ENCODE measurements around the gene DBF4B. TPM values are rescaled to one million over a fixed set of nuclear protein-coding genes. Genes with fewer than 3 reads are reported as not detected.
A peak's percentile ranks its signal among the peaks of the same experiment; 100 is the strongest.

DBF4B gene
- total and polyA plus RNA-seq, 2 donors from 2014 or later: 1.8 to 3.5 TPM

- no peak for TF ChIP-seq CTCF (IDR thresholded peaks at IDR 0.05; ENCODE audit: borderline replicate concordance, extremely low read depth, insufficient read depth)
- DNase-seq (peak in 1 of 5 donors; percentile 19), FAIRE-seq (no peak)
- H3K4me3 ChIP-seq (ENCODE audit: low read length in 3 of 3): no peak overlapping the region
- no peaks in the 10 kb centered on the region for H3K27me3 ChIP-seq (ENCODE audit: control insufficient read depth, insufficient read depth, low read length)
- H3K36me3 ChIP-seq (ENCODE audit: control insufficient read depth in 2 of 3, insufficient read depth in 3 of 3, low read length in 3 of 3): no peaks in the 10 kb centered on the region
- H3K27ac ChIP-seq (ENCODE audit: low read depth in 2 of 2, low read length in 2 of 2): no peak overlapping the region
- intact Hi-C loops (cut with DNase I): no loop called here
- no peaks in the 10 kb centered on the region for H3K9me3 ChIP-seq (ENCODE audit: control insufficient read depth in 2 of 3, insufficient read depth in 1 of 3, low read length in 3 of 3)
- no peak overlapping the region for H3K9ac ChIP-seq (ENCODE audit: low read length in 3 of 3)
- H3K4me1 ChIP-seq (ENCODE audit: control insufficient read depth in 2 of 3, insufficient read depth in 2 of 3, low read depth in 1 of 3, low read length in 3 of 3): no peaks in the 10 kb centered on the region
Measured at GRCh38 chr17:44792276-44792675, 83.8 kb downstream of the DBF4B start.

GRCh38 chr17:44793885-44794842 is 85.7 kb downstream of the DBF4B start:
- Histone ChIP-seq H3K4me1 (ENCODE audit: control insufficient read depth in 2 of 3, insufficient read depth in 2 of 3, low read depth in 1 of 3, low read length in 3 of 3) (no peaks in the 10 kb centered on the region), H3K27me3 (ENCODE audit: control insufficient read depth, insufficient read depth, low read length) (no peaks in the 10 kb centered on the region), H3K4me3 (ENCODE audit: low read length in 3 of 3) (no peak overlapping the region), H3K27ac (ENCODE audit: low read depth in 2 of 2, low read length in 2 of 2) (peak overlapping the region in 1 of 2 donors; percentile 30), H3K36me3 (ENCODE audit: control insufficient read depth in 2 of 3, insufficient read depth in 3 of 3, low read length in 3 of 3) (no peaks in the 10 kb centered on the region), H3K9me3 (ENCODE audit: control insufficient read depth in 2 of 3, insufficient read depth in 1 of 3, low read length in 3 of 3) (no peaks in the 10 kb centered on the region), H3K9ac (ENCODE audit: low read length in 3 of 3) (no peak overlapping the region)
- FAIRE-seq (no peak), DNase-seq (peak in 1 of 5 donors; percentile 12)
- no peak for TF ChIP-seq CTCF (IDR thresholded peaks at IDR 0.05; ENCODE audit: borderline replicate concordance, extremely low read depth, insufficient read depth)
- intact Hi-C loops (cut with DNase I): no loop called here

- FAIRE-seq: no peak
- no peak for TF ChIP-seq CTCF (IDR thresholded peaks at IDR 0.05; ENCODE audit: borderline replicate concordance, extremely low read depth, insufficient read depth)
- peak overlapping the region in 1 of 2 donors; percentile 30 for H3K27ac ChIP-seq (ENCODE audit: low read depth in 2 of 2, low read length in 2 of 2)
- no peak overlapping the region for H3K9ac ChIP-seq (ENCODE audit: low read length in 3 of 3)
- no peaks in the 10 kb centered on the region for H3K4me1 ChIP-seq (ENCODE audit: control insufficient read depth in 2 of 3, insufficient read depth in 2 of 3, low read depth in 1 of 3, low read length in 3 of 3)
- peak in 1 of 5 donors; percentile 12 for DNase-seq
- no peak overlapping the region for H3K4me3 ChIP-seq (ENCODE audit: low read length in 3 of 3)
- H3K27me3 ChIP-seq (ENCODE audit: control insufficient read depth, insufficient read depth, low read length): no peaks in the 10 kb centered on the region
- no peaks in the 10 kb centered on the region for H3K9me3 ChIP-seq (ENCODE audit: control insufficient read depth in 2 of 3, insufficient read depth in 1 of 3, low read length in 3 of 3)
- intact Hi-C loops (cut with DNase I): no loop called here
- no peaks in the 10 kb centered on the region for H3K36me3 ChIP-seq (ENCODE audit: control insufficient read depth in 2 of 3, insufficient read depth in 3 of 3, low read length in 3 of 3)
Measured at GRCh38 chr17:44794851-44795413, 86.5 kb downstream of the DBF4B start.
